Transverse colon (tissue), 4 donors: ENCODE measurements around the gene POLRMT.

Experiments
- EP300 ChIP-seq: sonication (generic); formaldehyde crosslinking; IDR thresholded peaks from one replicate; pipeline ENCODE4 v1.6.1; 2017; ENCODE audit warnings: antibody characterized with exemption, low read depth
- POLR2A ChIP-seq: fragments of 450-650 bp; IDR thresholded peaks from one replicate; pipeline ENCODE4 v1.6.1; 2016; ENCODE audit warnings: antibody characterized with exemption, mild to moderate bottlenecking, moderate library complexity
- POLR2AphosphoS5 ChIP-seq, 3 donors: sonication (generic); formaldehyde crosslinking; IDR thresholded peaks; one replicate each; pipeline ENCODE4 v1.6.1; 2016; ENCODE audit warnings: antibody characterized with exemption in 3 of 3
- TF ChIP-seq, protein P1 (sequence below), 5 experiments: fragments of 200-600 bp in 3 of 5; fragments of 450-650 bp in 2 of 5; sonication (generic) in 3 of 5; IDR thresholded peaks; 1 replicate in 2 of 5; 2 replicates in 3 of 5; pipeline ENCODE4 v1.5.1; 2016 to 2017; ENCODE audit warnings: antibody characterized with exemption in 5 of 5, inconsistent platforms in 3 of 5, mild to moderate bottlenecking in 2 of 5, moderate library complexity in 1 of 5

DNA sequence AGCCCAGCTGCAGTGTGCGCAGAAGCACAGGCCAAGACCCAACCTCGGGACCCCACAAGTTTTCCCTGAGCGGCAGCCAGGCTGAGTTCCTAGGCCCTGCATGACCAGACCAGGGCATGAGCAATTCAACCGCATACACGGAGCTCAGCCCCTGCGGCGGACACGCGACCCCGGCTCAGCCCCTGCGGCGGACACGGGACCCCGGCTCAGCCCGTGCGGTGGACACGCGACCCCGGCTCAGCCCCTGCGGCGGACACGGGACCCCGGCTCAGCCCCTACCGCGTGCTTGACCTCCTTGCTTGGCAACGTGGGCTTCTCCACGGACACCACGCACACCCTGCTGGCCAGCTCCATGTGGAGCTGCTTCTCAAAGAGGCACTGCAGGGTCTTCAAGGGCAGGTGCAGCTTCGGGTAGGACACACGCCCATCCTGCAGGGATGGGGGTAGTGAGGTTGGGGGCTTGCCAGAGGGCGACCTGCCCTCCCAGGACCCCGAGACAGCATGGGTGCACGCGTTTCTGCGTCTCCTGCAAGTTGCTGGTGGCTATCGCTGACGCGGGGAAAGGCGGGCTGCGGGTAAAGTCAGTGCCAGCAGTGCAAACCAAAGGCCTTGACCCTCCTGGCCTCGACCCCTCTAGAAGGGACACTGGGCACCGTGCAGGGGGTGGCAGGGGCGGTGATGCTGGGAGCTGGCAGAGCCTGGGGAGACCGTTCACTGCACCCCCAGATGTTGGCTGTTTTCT is 10.0 kb downstream of the POLRMT start:
- TF ChIP-seq, protein P1, sequence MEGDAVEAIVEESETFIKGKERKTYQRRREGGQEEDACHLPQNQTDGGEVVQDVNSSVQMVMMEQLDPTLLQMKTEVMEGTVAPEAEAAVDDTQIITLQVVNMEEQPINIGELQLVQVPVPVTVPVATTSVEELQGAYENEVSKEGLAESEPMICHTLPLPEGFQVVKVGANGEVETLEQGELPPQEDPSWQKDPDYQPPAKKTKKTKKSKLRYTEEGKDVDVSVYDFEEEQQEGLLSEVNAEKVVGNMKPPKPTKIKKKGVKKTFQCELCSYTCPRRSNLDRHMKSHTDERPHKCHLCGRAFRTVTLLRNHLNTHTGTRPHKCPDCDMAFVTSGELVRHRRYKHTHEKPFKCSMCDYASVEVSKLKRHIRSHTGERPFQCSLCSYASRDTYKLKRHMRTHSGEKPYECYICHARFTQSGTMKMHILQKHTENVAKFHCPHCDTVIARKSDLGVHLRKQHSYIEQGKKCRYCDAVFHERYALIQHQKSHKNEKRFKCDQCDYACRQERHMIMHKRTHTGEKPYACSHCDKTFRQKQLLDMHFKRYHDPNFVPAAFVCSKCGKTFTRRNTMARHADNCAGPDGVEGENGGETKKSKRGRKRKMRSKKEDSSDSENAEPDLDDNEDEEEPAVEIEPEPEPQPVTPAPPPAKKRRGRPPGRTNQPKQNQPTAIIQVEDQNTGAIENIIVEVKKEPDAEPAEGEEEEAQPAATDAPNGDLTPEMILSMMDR (IDR thresholded peaks at IDR 0.05), result no peak
- TF ChIP-seq POLR2A (no peak), EP300 (no peak), POLR2AphosphoS5 (IDR thresholded peaks at IDR 0.05) (no peak)
